MCF 10A (cell line): ENCODE results near the gene UNC13B. TPM values are rescaled to one million over a fixed set of nuclear protein-coding genes. Genes with fewer than 3 reads are reported as not detected.

Source experiments
- Bru-seq: library from RNA; stranded (reverse); fragments of 400-500 nt; gene quantifications from one replicate; lab custom pipeline; 2021; lab: Mats Ljungman, UMichigan
- BruChase-seq, 2 experiments: library from RNA; stranded (reverse); fragments of 400-500 nt; gene quantifications; one replicate each; lab custom pipeline; 2021; lab: Mats Ljungman, UMichigan
- BruUV-seq: library from RNA; stranded (reverse); fragments of 400-500 nt; replicated peaks from 2 replicates; lab custom pipeline; 2021; lab: Mats Ljungman, UMichigan
- CTCF ChIA-PET: fragments of 300-600 bp; sonication (Branson Sonifier 250); formaldehyde crosslinking; extraction: SDS; loops from one replicate; lab custom pipeline; 2021; ENCODE audit warnings: antibody characterized with exemption, inconsistent platforms; lab: Yijun Ruan, JAX
- POLR2A ChIA-PET: fragments of 300-600, 350-650 bp; sonication (Branson Sonifier 250); formaldehyde crosslinking; extraction: SDS; loops from one replicate; lab custom pipeline; 2020; ENCODE audit warnings: antibody characterized with exemption, inconsistent platforms; lab: Yijun Ruan, JAX
- DNase-seq: peaks from one replicate; pipeline ENCODE4 v3.0.0-alpha.2; 2018; ENCODE audit not compliant: unreplicated experiment
- H3K27ac Mint-ChIP-seq: one replicate; pipeline ENCODE4 v1.8.0; 2022; ENCODE audit warnings: mild to moderate bottlenecking, low read depth, mixed read lengths; ENCODE audit not compliant: unreplicated experiment
- H3K27me3 Mint-ChIP-seq: one replicate; pipeline ENCODE4 v1.8.0; 2022; ENCODE audit warnings: mixed read lengths; ENCODE audit not compliant: insufficient read depth, unreplicated experiment
- H3K36me3 Mint-ChIP-seq: one replicate; pipeline ENCODE4 v1.8.0; 2022; ENCODE audit warnings: mild to moderate bottlenecking, moderate library complexity, mixed read lengths; ENCODE audit not compliant: insufficient read depth, unreplicated experiment
- H3K4me1 Mint-ChIP-seq: one replicate; pipeline ENCODE4 v1.8.0; 2022; ENCODE audit warnings: mixed read lengths; ENCODE audit not compliant: insufficient read depth, unreplicated experiment
- H3K4me3 Mint-ChIP-seq: one replicate; pipeline ENCODE4 v1.8.0; 2022; ENCODE audit warnings: mild to moderate bottlenecking, moderate library complexity, mixed read lengths; ENCODE audit not compliant: unreplicated experiment
- H3K9me3 Mint-ChIP-seq: one replicate; pipeline ENCODE4 v1.8.0; 2022; ENCODE audit warnings: mixed read lengths; ENCODE audit not compliant: unreplicated experiment
- CTCF ChIP-seq: fragments of 200-600 bp; IDR thresholded peaks from one replicate; pipeline ENCODE4 v1.8.0; 2022; ENCODE audit warnings: antibody characterized with exemption, mild to moderate bottlenecking; ENCODE audit not compliant: unreplicated experiment
- intact Hi-C: fragments of 100-400 bp; cut with micrococcal nuclease; formaldehyde crosslinking; loops from 2 replicates; pipeline ENCODE4 v1.14.1; 2022
- long read RNA-seq: library from polyadenylated mRNA; stranded (forward); transcript quantifications from one replicate; pipeline ENCODE4 v2.0.0, GENCODE V29; 2022
- total RNA-seq: library from RNA; stranded (reverse); gene quantifications from 2 replicates; pipeline ENCODE4 v1.2.3, GENCODE V29; 2022

Gene UNC13B
- total RNA-seq (20.6 and 22.9 TPM in 2 replicates), Bru-seq, nascent RNA (percentile 60 among the genes with signal in this experiment), BruChase-seq, experiment 1, labeled RNA remaining after a 6-hour chase (percentile 53 among the genes with signal in this experiment), BruChase-seq, experiment 2, labeled RNA remaining after a 2-hour chase (percentile 53 among the genes with signal in this experiment)
- long read RNA-seq, full-length matches to known transcripts: 19 of 38 reads
- long read RNA-seq, partial matches to known transcripts: 9 of 38 reads
- long read RNA-seq, other reads (novel, unspliced or antisense): 10 of 38 reads

DNA sequence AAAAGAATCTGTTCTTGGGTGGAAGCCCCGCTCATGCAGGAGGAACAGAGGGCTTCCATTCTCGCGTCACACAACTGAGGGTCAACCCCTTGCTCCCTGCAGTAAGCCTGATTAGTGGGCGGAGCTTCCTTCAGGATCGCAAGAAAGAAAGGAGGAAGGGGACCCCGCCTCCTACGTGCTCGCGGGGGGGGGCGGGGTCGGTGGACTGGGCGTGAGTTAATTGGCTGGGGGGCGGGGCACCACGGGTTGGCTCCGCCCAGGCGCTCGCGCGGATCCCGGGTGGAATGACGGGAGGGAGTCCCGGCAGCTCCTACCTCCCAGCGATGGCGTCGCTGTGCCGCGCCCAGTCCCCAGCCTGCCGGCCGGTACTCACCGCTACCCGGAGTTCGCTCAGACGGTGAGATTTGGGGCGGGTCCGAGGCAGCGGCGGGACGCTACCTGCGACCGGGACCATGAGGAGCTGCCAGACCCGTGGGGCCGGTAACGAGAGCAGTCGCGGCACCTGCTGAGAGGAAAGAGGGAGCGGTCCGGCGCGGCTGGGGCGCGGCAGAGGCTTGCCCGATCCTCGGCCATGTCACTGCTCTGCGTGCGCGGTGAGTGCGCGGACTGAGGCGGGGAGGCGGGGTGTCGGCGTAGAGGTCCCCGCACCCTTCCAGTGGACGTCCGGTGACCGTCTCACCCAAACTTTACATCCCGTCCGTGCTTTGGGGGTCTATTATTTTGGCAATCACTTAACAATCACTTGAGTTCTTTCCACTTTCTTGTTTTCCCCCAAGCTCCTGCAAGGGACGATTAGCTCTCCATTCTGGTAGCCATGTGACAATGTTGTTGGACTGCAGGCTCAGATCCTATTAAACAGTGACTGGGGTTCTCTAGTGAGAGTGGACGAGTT, at the start of gene UNC13B:
Gene UNC13B, plus strand, starts transcription at position 297 of the 892 bp plus-strand sequence. Its CDS starts 275 bp downstream, at position 572.
- H3K27ac Mint-ChIP-seq: peak within 1 kb of the TSS; percentile 94
- H3K4me1 Mint-ChIP-seq: peaks cover 18% of the 10 kb centered on the region
- CTCF ChIA-PET: interaction anchor here (0.6 to 1.9 kb wide), 11 partner anchors 12 to 316 kb away, joined by 3 to 10 read pairs (median 3); no protein-coding TSS in a partner anchor

DNA sequence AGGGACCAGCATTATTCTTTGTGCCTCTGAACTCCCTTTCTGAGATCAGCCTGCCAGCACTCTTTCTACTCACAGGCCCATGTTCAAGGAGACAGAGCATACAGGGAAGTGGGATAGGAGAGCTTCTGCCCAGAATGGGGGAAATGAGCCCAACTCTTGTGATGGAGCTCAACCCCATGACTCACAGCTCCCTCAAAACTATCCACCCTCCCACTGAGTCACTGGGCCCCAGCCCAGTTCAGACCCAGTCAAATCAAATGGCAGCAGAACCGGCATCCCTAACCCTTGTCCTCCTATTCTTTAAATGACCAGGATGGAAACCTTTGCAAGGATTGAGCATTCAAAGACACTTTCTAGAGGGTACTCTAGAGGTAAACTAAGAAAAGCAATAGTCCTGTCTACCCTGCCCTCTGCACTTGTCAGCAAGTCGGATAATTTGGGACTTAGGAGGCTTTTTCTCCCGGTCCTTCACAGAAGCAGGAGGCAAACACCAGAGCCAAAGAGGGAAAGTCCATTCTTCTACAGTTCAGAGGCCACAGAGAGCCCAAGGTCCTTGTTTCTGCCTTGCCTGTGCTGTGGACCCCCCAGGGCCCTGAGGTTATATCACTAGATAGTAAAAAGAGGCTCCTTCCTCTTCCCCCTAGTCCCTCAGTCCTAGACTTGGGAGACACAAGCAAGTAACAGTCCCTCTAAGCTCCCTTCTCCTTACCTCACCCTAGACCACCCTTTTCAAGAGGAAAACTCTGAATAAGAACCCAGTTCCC, 49.4 kb upstream of the UNC13B start:
- H3K27ac Mint-ChIP-seq: peak overlapping the region; percentile 96
- intact Hi-C loops: loop anchor here (5.0 to 10.0 kb wide), 2 partner anchors 492 to 620 kb away; partner anchors contain the start of genes CREB3, TESK1 and TLN1
- no peak for TF ChIP-seq CTCF
- peaks cover 56% of the 10 kb centered on the region for H3K4me1 Mint-ChIP-seq
- peaks cover 22% of the 10 kb centered on the region for H3K36me3 Mint-ChIP-seq
- no TSS peak for BruUV-seq
- H3K9me3 Mint-ChIP-seq: no peaks in the 10 kb centered on the region
- ChIA-PET CTCF (interaction anchor here (0.6 to 3.0 kb wide), 5 partner anchors 9 to 618 kb away, joined by 3 to 23 read pairs (median 4); partner anchors contain the start of genes PIGO and STOML2), POLR2A (interaction anchor here (0.5 to 8.9 kb wide), 10 partner anchors 10 to 620 kb away, joined by 3 to 97 read pairs (median 4); partner anchors contain the start of genes CCDC107, CREB3, FANCG and RMRP)
- H3K4me3 Mint-ChIP-seq: peak overlapping the region; percentile 87
- no peaks in the 10 kb centered on the region for H3K27me3 Mint-ChIP-seq
- DNase-seq: peak; percentile 35

More for the DNA sequence above, at the start of gene UNC13B:
- Mint-ChIP-seq H3K4me3 (peak within 1 kb of the TSS; percentile 91), H3K27me3 (no peaks in the 10 kb centered on the region), H3K9me3 (no peaks in the 10 kb centered on the region), H3K36me3 (no peaks in the 10 kb centered on the region)
- intact Hi-C loops: loop anchor here (2.0 to 5.0 kb wide), 2 partner anchors 45 to 315 kb away; no protein-coding TSS in a partner anchor
- TF ChIP-seq CTCF: no peak
- POLR2A ChIA-PET: interaction anchor here (0.6 to 5.2 kb wide), 29 partner anchors 10 to 571 kb away, joined by 3 to 54 read pairs (median 4); partner anchors contain the start of genes ATOSB, CREB3, FANCG and RMRP
- BruUV-seq: no TSS peak
- DNase-seq: peak; percentile 94

DNA sequence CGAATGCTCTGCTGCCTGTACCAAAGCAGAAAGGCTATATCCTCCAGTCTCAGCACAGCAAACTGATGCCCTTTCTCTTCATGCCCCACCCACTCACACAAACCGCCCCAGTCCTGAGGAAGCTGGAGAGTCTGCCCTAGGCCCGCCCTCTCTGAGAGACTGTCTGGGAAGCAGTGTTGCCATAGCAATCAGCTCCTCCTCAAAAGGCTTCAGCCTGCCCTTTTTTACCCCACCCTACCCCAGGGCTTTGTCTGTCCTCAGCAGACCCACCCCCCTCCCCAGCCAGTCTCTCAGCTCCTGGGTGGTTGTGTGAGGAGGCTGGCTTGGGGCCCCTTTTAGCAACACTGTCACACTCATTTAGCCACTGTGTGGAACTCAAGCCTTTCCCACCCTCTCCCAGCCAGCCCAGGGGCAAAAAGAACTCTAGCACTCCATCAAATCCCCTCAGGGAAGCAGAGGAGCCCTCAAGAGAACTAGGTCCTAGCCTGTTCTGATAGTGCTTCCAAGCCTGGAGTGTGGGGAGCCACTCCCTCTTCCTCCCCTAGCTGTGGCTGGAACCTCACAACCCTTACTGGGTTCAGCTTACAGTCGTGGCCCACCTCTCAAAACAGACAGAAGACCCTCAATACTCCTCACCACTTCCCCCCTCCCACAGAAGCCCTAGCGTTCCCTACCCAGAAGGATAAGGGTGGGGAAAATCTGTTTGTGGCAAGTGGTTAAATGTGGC, 47.5 kb upstream of the UNC13B start:
- TF ChIP-seq CTCF: no peak
- H3K4me1 Mint-ChIP-seq: peaks cover 55% of the 10 kb centered on the region
- H3K27ac Mint-ChIP-seq: peak overlapping the region; percentile 61
- no peaks in the 10 kb centered on the region for H3K27me3 Mint-ChIP-seq
- H3K9me3 Mint-ChIP-seq: no peaks in the 10 kb centered on the region
- peak; percentile 93 for DNase-seq
- peaks cover 8% of the 10 kb centered on the region for H3K36me3 Mint-ChIP-seq
- H3K4me3 Mint-ChIP-seq: peak overlapping the region; percentile 88
- intact Hi-C loops: loop anchor here (5.0 to 10.0 kb wide), 2 partner anchors 491 to 618 kb away; partner anchors contain the start of genes CREB3, TESK1 and TLN1
- BruUV-seq: TSS peak; percentile 86
- CTCF ChIA-PET: interaction anchor here (0.6 to 4.7 kb wide), 8 partner anchors 18 to 498 kb away, joined by 3 to 31 read pairs (median 4); partner anchors contain the start of gene PIGO
- POLR2A ChIA-PET: interaction anchor here (0.6 to 8.9 kb wide), 23 partner anchors 12 to 784 kb away, joined by 3 to 97 read pairs (median 4); partner anchors contain the start of genes CCDC107, FANCG, PIGO and RMRP
